Activated CD4-positive, CD25-positive, alpha-beta regulatory T cell treated with anti-CD3 and anti-CD28 coated beads, Interleukin-2, amount 50 U/mL, for 72 hours (primary cell): ENCODE results near the gene UNC93A.
"Not testable (repeated sequence)": the region's sequence is repeated elsewhere in the genome, so short reads cannot be mapped to it uniquely, and the experiment has no call there.

Experiments
- DNase-seq: peaks from one replicate; pipeline ENCODE4 v3.0.0; 2021

Gene UNC93A

DNA sequence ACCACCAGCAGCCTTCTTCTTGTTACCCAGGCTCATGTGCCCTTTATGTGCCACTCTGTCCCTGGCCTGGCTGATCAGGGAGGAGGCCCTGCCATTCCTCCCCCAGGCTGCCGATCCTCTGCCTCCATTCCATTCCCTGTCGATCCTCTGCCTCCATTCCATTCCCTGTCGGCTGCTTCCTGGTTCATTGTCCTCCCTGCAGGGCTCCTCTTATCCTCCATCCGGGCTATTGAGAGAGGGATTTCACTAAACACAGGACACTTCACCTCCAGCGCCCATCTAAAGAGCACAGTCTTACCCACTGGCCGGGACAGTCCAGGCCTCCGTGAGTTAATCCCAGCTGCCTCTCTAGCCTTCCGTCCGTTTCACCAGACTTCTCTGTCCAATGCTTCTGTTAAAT is 26.1 kb downstream of the UNC93A start:
- DNase-seq, result no peak

DNA sequence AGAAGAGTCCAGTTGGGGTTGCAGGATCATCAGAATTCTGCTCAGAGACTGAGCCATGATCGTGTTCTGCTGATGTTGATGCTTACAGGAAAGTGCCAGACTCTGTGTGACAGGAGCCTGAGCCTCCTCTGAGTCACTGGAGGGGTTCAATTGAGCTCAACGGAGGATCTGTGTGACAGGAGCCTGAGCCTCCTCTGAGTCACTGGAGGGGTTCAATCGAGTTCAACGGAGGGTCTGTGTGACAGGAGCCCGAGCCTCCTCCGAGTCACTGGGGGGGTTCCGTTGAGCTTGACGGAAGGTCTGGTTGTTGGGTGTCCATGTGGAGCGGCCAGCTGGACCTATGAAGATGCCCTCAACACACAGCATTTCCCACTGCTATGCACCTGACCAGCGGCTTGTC is 27.2 kb downstream of the UNC93A start:
- not testable (repeated sequence) for DNase-seq

DNA sequence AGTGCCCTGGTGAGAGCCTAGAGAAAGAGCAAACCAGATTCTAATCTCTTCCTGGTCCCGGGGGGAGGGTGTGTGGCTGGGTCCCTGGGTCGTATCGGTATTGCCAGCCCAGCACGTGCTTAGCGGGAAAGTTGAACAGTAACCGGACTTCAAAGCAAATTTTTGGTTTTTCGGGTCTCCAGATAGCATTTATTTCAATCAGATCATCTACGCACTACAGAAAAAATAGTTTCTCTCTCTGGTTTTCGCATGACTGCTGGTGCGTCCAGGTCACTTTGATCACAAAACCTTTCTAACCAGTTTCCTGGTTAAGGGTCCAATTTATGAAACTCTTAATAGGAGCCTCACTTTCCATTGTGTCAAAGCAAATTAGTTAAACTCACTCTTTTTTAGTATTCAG is 27.7 kb downstream of the UNC93A start:
- not testable (repeated sequence) for DNase-seq

DNA sequence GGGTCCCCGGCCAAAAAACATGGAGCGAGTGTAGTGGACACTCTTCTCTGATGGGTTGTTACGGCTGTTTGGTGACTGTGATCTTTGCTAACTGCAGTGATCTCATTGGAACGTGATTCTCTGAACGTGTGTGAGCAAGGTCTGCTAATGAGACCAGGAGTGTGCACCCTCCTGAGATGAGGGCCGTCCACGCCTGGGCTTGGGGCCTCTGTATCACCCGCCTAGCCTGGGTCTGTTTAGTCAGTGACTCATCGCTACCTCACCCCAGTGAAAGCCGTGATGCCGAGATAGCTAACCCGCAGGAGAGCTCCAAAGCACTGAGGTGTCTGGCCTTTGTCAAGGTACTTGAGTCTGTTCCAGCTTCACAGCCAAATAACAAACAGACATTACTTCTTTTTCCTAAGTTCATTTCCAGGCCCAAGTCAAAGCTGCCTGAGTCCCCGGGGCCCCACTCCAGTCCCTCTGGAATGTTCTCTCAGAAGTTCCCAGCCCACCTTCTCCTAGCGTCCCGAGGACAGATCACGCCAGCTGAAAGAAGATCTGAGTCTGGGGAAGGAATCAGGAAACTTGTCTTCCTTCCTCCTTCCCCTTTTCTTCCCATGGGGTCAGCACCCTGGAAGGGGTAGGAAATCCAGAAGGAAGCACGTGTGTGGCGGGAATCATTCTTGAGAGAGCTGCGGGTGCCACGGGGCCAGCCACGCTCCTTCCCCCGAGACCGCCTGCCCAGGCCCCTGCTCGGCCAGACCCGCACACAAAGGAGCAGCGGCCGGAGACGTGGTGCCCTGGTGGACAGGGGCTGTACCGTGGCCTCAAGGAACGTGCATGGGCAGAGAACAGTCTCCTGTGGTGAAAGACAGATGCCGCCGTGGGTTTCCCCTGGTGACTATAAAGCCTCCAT is 29.0 kb downstream of the UNC93A start:
- not testable (repeated sequence) for DNase-seq

DNA sequence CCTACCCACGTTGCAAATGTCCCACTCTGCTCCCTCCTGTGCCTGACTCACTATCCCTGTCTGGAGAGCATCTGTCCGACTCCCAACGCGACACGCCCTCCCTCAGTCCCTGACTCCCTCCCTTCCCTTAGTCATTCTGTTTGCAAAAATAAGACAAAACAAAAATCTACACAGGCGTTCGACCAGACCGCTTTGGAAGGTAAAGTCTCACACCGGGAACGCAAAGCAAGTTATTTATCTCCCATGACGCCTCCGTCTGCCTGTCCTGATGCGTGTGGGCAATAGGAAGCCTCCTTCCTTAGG is 29.6 kb downstream of the UNC93A start:
- not testable (repeated sequence) for DNase-seq

DNA sequence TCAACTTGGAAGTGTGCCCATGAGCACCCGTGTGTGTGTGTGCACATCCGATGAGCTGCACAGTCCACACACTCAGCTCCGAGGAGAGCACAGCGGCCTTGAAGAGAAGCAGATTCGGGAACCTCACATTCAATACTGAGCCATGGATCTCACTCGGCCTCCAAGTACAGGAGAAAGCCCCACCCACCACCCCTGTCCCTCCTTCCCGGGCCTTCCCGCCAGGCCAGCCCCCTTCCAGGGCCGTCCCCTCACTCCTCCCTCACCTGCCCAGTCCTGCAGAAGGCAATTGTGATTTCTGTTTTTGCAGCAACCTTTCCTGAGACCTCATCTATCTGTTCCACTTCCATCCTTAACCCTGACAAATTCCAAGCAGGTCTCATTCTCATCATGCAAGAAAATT is 30.1 kb downstream of the UNC93A start:
- not testable (repeated sequence) for DNase-seq

DNA sequence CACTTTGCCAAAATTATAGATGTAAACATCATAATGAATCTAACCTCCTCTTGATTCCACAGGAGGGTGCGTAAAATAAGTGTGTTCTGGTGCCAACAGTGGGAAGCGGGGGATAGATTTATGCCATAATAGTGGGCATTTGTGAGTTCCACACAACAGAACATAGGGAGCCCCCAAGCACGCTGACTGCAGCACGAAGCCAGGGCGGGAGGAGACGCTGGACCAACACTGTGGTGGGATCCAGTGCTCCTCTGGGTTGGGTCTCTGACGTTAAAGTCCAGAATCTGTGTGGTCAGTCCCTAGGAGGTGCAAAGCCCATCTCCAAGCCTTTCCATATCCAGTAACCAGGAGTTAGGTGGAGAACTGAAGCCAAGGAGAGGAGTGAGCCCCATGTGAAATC is 32.0 kb downstream of the UNC93A start:
- DNase-seq, result no peak

DNA sequence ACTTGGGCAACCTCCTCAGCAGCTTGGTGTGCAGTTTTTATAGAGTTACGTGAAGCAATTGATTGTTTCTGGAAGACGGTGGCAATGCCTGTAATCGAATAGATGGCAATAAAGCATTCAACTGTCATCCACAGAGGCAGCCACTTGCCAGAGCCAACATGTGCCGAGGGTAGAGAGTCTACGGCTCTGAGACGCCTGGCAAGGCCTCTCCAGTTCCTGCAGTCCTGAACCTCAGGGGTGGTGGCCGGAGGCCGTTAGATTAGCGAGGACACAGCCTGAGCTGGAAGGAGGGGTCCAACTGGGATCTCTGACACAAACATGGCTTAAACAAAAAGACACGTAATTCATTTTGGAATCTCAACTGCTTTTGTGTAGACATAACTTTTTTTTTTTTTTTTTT is 33.0 kb downstream of the UNC93A start:
- no peak for DNase-seq

DNA sequence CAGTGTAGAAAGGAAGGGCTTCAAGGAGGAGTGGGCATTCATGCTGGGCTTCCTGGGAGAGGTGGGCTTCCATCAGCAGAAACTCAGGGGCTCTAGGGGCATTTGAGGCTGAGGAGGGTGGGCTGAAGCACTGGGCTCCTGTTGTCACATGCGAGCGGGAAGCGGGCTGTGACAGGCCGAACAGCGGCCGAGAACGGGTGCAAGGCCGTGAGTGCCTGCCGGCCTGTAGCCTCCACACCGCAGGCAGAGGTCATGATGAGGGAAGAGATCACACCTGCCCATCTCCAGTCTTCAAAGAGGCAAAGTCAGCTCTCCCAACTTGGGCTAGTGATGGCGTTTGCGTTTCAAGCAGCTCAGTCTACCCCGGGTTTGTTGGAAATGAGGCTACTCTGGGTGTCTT is 34.7 kb downstream of the UNC93A start:
- DNase-seq, result no peak

DNA sequence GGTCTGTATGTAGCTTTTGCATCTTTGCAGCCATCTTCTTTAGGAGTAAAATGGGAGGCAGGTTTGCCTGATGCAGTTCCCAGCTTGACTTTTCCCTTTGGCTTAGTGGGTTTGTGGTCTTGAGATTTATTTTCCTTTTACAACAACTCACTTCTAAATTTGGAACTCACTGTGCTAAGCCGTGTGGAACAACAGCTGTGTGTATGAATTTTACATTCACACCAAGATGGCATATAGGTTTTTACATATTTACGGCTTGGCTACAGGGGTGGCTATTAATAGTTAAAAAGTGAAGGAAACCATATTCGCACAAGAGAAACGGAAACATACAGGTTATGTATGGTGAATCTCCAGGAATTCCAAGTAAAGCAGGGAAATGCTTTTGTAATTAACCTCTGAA is 36.3 kb downstream of the UNC93A start:
- DNase-seq, result no peak

DNA sequence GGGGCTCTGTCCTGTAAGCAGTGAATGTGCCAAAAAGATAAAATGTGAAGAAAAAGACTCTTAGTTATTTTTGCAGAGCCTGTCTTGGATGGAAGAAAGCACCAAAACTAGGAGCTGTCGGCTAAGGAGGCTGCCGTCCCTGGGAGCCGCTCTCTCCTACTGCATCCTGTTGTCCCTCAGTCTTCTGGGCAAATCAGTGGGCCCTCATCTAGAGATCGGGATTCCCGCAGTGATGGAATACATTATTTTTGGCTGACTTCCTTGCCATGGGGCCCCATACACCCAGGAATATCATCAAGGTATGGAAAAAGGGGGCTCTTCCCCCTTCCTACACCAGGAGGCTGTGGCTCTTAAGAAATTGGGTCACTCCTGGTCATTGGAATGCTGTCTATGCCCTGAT is 37.0 kb downstream of the UNC93A start:
- no peak for DNase-seq

DNA sequence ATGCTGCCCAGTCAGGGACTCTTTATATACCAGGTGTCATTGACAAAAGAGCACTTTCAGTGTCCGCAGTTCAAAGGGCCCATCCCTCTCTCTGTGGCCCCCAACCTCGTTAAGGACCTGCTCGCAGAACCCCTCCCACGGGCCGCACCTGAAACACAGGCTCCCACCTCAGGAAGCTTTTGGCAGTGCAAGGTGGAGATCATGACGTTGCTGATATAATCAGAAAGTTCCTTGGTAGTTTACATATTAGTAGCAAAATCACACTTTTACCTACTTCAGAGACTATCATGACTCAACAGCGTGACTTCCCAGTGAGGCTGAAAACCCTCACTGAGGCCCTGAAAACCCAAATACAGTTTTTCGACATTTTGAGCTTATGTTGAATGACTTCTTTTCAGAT is 37.9 kb downstream of the UNC93A start:
- no peak for DNase-seq

DNA sequence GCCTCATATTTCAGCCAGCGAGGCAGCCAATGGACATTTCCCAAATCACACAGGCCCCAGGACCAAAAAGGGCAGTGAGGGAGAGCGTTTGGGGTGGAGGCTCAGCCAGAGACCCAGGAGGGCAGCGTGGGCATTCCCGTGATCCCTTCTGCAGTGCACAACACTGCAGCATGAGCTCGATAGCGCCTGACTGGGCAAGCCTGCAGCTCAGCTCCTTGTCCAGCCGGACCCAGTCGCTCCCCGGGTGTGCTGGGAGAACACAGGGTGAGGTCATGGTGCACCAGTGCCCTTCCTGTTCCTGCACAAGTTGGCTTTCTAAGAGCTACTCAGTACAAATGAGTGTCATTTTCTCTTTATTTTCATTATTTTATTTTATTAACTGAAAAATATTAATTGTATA is 39.6 kb downstream of the UNC93A start:
- DNase-seq, result no peak

DNA sequence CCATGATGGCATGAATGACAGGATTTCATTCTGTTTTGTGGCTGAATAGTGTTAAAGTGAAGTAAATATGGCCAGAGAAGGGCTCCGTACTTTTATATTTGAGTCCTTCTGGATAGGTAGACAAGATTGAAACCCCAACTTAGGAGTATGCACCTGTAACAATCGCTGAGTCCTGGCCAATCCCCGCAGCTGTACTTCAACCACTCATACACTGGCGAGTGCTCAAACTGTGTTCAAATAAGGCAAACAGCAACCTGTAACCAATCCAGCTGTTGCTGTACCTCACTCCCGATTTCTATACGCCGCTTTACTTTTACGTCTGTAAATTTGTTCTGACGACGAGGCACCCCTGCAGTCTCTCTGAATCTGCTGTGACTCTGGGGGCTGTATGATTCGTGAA is 40.5 kb downstream of the UNC93A start:
- no peak for DNase-seq

DNA sequence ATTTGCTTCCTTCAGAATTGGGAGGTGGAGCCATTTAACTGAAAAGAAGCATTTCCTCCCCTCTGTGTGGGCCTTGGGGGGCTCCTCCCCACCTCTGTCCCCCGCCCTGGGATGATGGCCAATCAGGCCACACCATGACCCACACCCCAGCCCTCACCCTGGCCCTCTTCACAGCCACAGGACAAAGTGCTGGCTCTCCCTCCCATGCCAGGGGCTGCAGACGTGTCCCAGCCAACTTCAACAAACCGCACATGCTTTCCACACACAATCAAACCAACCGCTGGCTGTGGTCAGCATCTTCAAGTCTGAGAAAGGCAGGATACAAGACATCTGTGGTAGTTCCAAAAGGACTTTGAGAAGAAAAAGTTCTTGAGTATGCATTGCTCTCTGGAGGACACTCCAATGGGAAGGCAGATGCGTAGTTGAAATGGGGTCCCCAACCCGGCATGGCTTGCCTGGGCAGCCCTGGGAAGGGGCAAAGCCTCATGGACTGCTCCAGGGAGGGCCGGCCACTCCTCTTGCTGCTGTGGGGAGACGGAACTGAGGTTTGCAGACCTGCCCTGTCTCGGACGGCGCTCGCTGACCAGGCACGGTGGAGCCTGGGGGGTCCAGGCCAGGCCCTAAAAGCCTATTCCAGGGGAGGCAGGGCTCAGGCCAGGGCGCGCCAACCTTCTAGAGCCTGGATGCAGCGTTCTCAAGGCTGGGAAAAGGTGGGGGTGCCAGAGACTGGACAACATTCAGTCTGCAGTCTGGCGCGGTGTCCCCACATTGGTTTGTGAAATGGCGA is 45.9 kb downstream of the UNC93A start:
- DNase-seq, result no peak

DNA sequence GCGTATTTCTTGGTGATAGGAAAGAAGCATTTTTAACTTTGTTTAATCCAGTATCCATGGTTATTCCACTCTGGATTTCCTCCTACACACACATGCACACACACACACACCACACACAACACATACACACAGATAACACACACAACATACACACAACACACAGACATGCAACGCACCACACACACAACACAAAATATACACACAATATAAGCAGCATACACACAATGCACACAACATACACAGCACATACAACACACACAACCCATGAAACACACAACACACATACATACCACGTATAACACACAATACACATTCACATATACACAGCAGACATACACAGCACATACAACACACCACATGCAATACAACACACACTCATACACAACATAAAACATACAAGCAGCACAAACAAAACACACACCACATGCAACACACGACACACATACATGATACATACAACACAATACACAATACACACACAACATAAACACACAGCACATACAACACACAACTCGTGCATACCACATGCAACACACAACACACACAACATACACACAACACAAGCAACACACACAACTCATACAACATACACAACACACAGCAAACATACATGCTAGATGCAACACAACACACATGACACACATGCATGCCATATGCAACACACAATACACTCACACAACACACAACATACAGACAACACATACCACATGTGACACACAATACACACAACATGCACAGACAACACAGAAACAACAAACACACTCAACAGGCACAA is 46.7 kb downstream of the UNC93A start:
- DNase-seq, result no peak

DNA sequence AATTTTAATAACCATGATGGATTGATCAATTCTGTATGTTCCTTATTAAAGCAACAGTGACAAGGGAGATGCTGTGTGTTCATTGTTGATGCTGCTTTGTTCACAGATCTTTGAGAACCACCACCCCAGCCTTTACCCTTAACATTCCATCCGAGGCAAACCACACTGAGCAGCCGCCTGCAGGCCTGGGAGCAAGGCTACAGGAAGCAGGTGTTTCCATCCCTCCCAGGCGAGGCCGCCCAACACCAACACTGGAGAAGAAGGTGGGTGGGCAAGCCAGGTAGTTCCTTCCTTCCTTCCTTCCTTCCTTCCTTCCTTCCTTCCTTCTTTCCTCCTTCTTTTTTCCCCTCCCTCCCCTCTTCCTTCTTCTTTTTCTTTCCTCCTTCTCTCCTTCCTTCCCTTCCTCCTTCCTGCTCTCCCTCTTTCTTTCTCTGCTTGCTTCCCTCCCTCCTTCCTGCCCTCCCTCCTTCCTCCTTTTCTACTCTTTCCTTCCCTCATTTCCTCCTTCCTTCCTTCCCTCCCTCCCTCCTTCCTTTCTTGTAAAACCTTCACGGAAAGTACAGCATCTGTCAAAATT is 47.5 kb downstream of the UNC93A start:
- DNase-seq, result no peak

DNA sequence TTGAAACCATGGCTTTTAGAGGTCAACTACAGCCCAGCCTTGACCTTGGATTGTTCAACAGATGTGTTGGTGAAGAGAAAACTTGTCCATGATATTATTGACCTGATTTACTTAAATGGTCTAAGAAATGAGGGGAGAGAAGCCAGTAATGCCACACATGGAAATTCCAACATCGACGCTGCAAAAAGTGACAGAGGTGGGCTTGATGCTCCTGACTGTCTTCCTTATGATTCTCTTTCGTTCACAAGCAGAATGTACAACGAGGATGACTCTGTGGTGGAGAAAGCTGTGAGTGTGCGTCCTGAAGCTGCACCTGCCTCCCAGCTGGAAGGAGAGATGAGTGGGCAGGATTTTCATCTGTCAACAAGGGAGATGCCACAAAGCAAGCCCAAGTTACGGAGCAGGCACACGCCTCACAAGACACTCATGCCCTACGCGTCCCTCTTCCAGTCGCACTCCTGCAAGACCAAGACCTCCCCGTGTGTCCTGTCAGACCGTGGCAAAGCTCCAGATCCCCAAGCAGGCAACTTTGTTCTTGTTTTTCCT is 50.0 kb downstream of the UNC93A start:
- no peak for DNase-seq

DNA sequence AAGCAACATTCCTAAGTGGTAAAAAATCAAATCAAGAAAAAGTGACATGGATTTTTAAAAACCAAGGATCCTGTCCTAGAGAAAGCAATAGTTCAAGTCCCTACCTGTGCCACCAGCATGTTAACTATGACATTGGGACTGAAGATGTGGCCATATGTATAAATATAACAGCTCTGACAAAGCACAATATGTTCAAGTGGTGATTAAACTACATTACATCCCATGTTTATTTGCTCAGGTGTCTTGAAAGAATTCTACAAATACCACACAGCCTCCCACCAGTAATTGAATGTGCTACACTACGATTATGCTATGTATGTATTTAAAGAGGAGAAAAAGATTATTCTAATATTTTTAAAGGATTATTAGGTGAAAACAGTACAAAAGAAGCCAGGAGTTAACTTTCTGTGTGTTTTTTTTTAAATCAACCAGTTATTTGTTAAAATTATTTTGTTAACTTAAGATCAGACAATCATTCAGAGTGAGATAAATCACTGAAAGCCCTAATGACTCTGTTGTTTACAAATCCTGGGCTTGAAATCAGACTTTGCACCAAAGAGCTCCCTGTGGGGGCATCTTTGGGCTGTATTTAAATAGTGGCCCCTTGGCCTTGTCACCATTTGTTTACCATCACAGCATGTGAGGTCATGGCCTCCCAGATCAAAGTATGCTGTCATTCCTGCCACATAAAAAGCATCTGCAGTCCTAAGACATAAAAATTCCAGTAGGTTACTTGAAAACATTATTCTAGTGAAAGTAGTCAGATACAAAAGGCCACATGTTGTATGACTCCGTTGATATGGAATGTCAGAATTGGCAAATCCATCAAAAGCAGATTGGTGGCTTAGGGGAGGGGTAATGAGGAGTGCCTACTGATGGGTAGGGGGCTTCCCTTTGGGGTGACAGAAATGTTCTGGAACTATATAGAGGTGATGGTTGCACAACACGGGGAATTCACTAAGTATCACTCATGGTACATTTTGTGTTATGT is 50.8 kb downstream of the UNC93A start:
- no peak for DNase-seq

DNA sequence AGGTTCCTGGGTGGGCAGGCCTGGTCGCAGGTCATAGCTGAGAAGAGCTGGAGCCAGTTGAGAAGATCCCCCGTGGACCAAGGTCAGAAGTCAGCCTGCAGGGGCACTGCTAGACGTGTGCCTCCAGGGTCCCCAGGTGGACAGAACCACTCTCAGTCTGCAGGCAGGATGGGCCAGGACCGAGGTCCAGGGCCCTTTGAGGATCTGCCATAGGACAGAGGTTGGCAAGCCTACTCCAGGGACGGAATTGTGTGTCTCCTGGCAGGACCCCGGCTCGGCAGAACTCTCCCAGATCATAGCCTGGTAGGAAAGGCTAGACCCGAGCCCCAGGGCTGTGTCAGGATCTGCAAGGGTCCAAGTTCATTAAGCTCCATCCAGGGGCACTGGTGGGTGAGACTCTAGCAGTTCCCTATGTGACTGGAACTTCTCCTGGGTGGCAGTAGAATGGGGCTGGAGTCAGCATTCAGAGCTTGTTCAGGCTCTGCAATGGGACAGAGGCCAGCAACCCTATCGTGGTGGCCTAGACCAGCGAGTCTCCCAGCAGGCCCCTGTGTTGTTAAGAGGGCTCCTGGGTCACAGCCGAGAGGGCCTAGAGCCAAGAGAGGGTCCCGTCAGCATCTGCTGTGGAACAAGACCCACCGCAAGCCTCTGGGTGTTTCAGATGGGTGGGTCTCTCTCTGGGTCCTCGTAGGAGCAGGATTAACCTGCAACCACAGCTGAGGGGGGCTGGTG is 51.9 kb downstream of the UNC93A start:
- DNase-seq, result no peak

DNA sequence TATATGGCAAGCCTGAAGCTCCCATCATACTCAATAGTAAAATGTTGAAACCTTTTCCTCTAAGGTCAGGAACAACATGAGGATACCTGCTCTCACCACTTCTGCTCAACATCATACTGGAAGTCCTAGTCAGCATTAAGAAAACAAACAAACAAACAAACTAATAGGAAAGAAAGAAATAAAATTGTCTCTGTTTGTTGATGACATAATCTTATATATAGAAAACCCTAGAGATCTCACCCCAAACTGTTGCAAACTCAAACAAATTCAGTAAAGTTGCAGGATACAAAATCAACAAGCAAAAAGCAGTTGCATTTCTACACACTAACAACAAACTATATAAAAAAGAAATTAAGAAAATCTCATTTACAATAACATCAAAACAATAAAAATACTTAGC is 54.2 kb downstream of the UNC93A start:
- DNase-seq, result no peak
